HepG2 (cell line): ENCODE results near the gene FOXA3. TPM values are rescaled to one million over a fixed set of nuclear protein-coding genes. Genes with fewer than 3 reads are reported as not detected.
A peak's percentile ranks its signal among the peaks of the same experiment; 100 is the strongest.

ENCODE experiments used
- ATAC-seq: fragments of 200-7000 bp; cut with Tn5 transposase; 3 replicates; pipeline ENCODE4 v1.9.1; 2020; ENCODE audit warnings: mild to moderate bottlenecking, moderate library complexity
- BruUV-seq: library from RNA; stranded (reverse); fragments of 400-500 nt; replicated peaks from 2 replicates; lab custom pipeline; 2021; lab: Mats Ljungman, UMichigan
- CTCF ChIA-PET: fragments of 300-600 bp; formaldehyde crosslinking; extraction: SDS; loops from one replicate; lab custom pipeline; 2021; ENCODE audit warnings: low total read pairs, inconsistent platforms, low intra/inter-chr PET ratio; lab: Yijun Ruan, JAX
- POLR2A ChIA-PET: fragments of 350-600 bp; sonication (Branson Sonifier 250); formaldehyde crosslinking; loops from one replicate; lab custom pipeline; 2020; ENCODE audit warnings: antibody characterized with exemption, inconsistent platforms; lab: Yijun Ruan, JAX
- DNase-seq: peaks from one replicate; pipeline ENCODE4 v3.0.0-alpha.2; 2015; ENCODE audit warnings: low spot score
- FAIRE-seq: peaks from 3 replicates; lab custom pipeline; 2011; peaks lifted over from hg19 to GRCh38; lab: Jason Lieb, UNC
- H2AFZ ChIP-seq: one replicate; pipeline ENCODE4 v1.6.1; 2011; ENCODE audit warnings: low read length, inconsistent platforms
- H3K27ac ChIP-seq: fragments of 300-600 bp; 3 replicates; pipeline ENCODE4 v1.8.0; 2011; ENCODE audit warnings: mixed run types, mild to moderate bottlenecking, mixed read lengths, low read length, inconsistent platforms; ENCODE audit not compliant: insufficient read depth; ENCODE audit errors: extremely low read length
- H3K27me3 ChIP-seq, 2 experiments: fragments of 200-600 bp in 1 of 2; 2 replicates in 1 of 2; 3 replicates in 1 of 2; pipeline versions ENCODE4 v1.6.0 to v1.8.0; 2011; ENCODE audit warnings: low read length in 2 of 2, mild to moderate bottlenecking in 2 of 2, moderate library complexity in 2 of 2, inconsistent platforms in 1 of 2; ENCODE audit not compliant: insufficient read depth in 2 of 2, control insufficient read depth in 1 of 2
- H3K36me3 ChIP-seq, 2 experiments: fragments of 200-600 bp in 1 of 2; replicated peaks in 1 of 2; 2 replicates in 1 of 2; 3 replicates in 1 of 2; pipeline versions ENCODE4 v1.5.1 to v1.8.0; 2011; ENCODE audit warnings: low read length in 2 of 2, inconsistent platforms in 1 of 2; ENCODE audit not compliant: insufficient read depth in 2 of 2, control insufficient read depth in 1 of 2
- H3K4me1 ChIP-seq: 2 replicates; pipeline ENCODE4 v1.5.1; 2012; ENCODE audit warnings: low read length, inconsistent platforms; ENCODE audit not compliant: insufficient read depth
- H3K4me2 ChIP-seq: 2 replicates; pipeline ENCODE4 v1.6.0; 2011; ENCODE audit warnings: low read depth, low read length, inconsistent platforms
- H3K4me3 ChIP-seq, 3 experiments: fragments of 200-600 bp in 1 of 3; sonication (generic), shearing (Covaris generic) in 1 of 3; replicated peaks in 1 of 3; 2 replicates each; pipeline ENCODE4 v1.5.1; 2011 to 2016; ENCODE audit warnings: low read length in 3 of 3, inconsistent platforms in 2 of 3, low read depth in 2 of 3, mild to moderate bottlenecking in 2 of 3, control low read depth in 1 of 3, mixed read lengths in 1 of 3; ENCODE audit not compliant: insufficient read depth in 1 of 3
- H3K79me2 ChIP-seq: one replicate; pipeline ENCODE4 v1.6.1; 2011; ENCODE audit warnings: low read length, inconsistent platforms; ENCODE audit not compliant: insufficient read depth
- H3K9ac ChIP-seq: 2 replicates; pipeline ENCODE4 v1.6.0; 2011; ENCODE audit warnings: mild to moderate bottlenecking, low read depth, low read length, inconsistent platforms; ENCODE audit not compliant: insufficient read depth
- H3K9me3 ChIP-seq: 2 replicates; pipeline ENCODE4 v1.5.1; 2012; ENCODE audit warnings: mild to moderate bottlenecking, low read length
- H4K20me1 ChIP-seq: 2 replicates; pipeline ENCODE4 v1.6.0; 2011; ENCODE audit warnings: inconsistent platforms, mild to moderate bottlenecking, low read length, moderate library complexity; ENCODE audit not compliant: insufficient read depth
- BORCS8-MEF2B ChIP-seq: sonication (generic); formaldehyde crosslinking; IDR thresholded peaks from 2 replicates; pipeline ENCODE4 v1.8.0; 2022; ENCODE audit warnings: mild to moderate bottlenecking, missing genetic modification reagents
- NFATC3 ChIP-seq: sonication (generic); formaldehyde crosslinking; IDR thresholded peaks from 2 replicates; pipeline ENCODE4 v1.5.1; 2020; ENCODE audit warnings: mild to moderate bottlenecking, missing genetic modification reagents
- SP4 ChIP-seq: sonication (generic); formaldehyde crosslinking; IDR thresholded peaks from 2 replicates; pipeline ENCODE4 v1.8.1; 2023; ENCODE audit warnings: mild to moderate bottlenecking, missing genetic modification reagents
- STAG1 ChIP-seq: sonication (generic); formaldehyde crosslinking; IDR thresholded peaks from 2 replicates; pipeline ENCODE4 v1.4.0; 2020; ENCODE audit warnings: missing genetic modification reagents
- TARDBP ChIP-seq: sonication (generic); formaldehyde crosslinking; IDR thresholded peaks from 2 replicates; pipeline ENCODE4 v1.8.0; 2022; ENCODE audit warnings: mild to moderate bottlenecking, missing genetic modification reagents
- TCF12 ChIP-seq, 2 experiments: fragments of 450-650 bp in 1 of 2; sonication (generic) in 1 of 2; formaldehyde crosslinking in 1 of 2; IDR thresholded peaks; 2 replicates each; pipeline versions ENCODE4 v1.6.1 to v1.8.0; 2017 to 2022; ENCODE audit warnings: antibody characterized with exemption in 1 of 2, mild to moderate bottlenecking in 1 of 2, missing genetic modification reagents in 1 of 2, moderate library complexity in 1 of 2
- TERF1 ChIP-seq: sonication (generic); formaldehyde crosslinking; IDR thresholded peaks from 2 replicates; pipeline ENCODE4 v1.8.0; 2022; ENCODE audit warnings: mild to moderate bottlenecking, missing genetic modification reagents, moderate library complexity
- THAP7 ChIP-seq: sonication (generic); formaldehyde crosslinking; IDR thresholded peaks from 2 replicates; pipeline ENCODE4 v1.8.1; 2023; ENCODE audit warnings: mild to moderate bottlenecking, missing genetic modification reagents
- TMF1 ChIP-seq: sonication (generic); formaldehyde crosslinking; IDR thresholded peaks from 2 replicates; pipeline ENCODE4 v1.8.1; 2022; ENCODE audit warnings: low read depth, missing genetic modification reagents
- ZFP36L1 ChIP-seq: sonication (generic); formaldehyde crosslinking; IDR thresholded peaks from 2 replicates; pipeline ENCODE4 v1.8.0; 2022; ENCODE audit warnings: mild to moderate bottlenecking, missing genetic modification reagents, moderate library complexity
- ZMAT3 ChIP-seq: sonication (generic); formaldehyde crosslinking; conservative IDR thresholded peaks from 2 replicates; pipeline ENCODE4 v1.7.0; 2021; ENCODE audit warnings: missing genetic modification reagents
- ZNF143 ChIP-seq: sonication (generic); formaldehyde crosslinking; IDR thresholded peaks from 2 replicates; pipeline ENCODE4 v1.4.0; 2020; ENCODE audit warnings: missing genetic modification reagents
- ZNF441 ChIP-seq: sonication (generic); formaldehyde crosslinking; IDR thresholded peaks from 2 replicates; pipeline ENCODE4 v1.7.0; 2021; ENCODE audit warnings: missing genetic modification reagents, borderline replicate concordance
- ZNF841 ChIP-seq: sonication (generic); formaldehyde crosslinking; IDR thresholded peaks from 2 replicates; pipeline ENCODE4 v1.8.1; 2023; ENCODE audit warnings: missing genetic modification reagents, borderline replicate concordance
- WGBS: methylation state at CpG from one replicate; pipeline ENCODE4 v1.1.6; 2017; ENCODE audit warnings: low lambda C conversion rate; 5-methylcytosine and 5-hydroxymethylcytosine counted together
- in situ Hi-C: cut with HindIII; loops from 2 replicates; pipeline ENCODE4 v1.10.0; 2017; ENCODE audit warnings: low pct_unique_long_range_greater_than_20kb; ENCODE audit not compliant: extremely low pct_ligation_motif_present
- intact Hi-C: fragments of 100-400 bp; cut with micrococcal nuclease; formaldehyde crosslinking; loops from one replicate; pipeline ENCODE4 v1.10.0; 2022; ENCODE audit not compliant: unreplicated experiment
- polyA plus RNA-seq, 8 experiments: library from polyadenylated mRNA; depleted of rRNA in 3 of 8; stranded (reverse) in 7 of 8; unstranded in 1 of 8; fragments of >200 nt; fragmentation: Illumina TruSeq in 4 of 8; extraction: Trizol in 4 of 8; gene quantifications; 2 replicates each; pipeline versions ENCODE4 v1.2.1 to v1.2.3, GENCODE V29; 2011 to 2016; ENCODE audit warnings: low read depth in 4 of 8, missing spikeins in 1 of 8, mixed read lengths in 1 of 8; ENCODE audit not compliant: insufficient read depth in 1 of 8
- total RNA-seq, 5 experiments: library from RNA; depleted of rRNA; stranded (reverse); fragments of >200 nt; fragmentation: Illumina TruSeq; extraction: Trizol; gene quantifications; 2 replicates each; pipeline ENCODE4 v1.2.3, GENCODE V29; 2016; ENCODE audit warnings: low read depth in 1 of 5
- TF ChIP-seq, protein P1 (sequence below): sonication (generic); formaldehyde crosslinking; IDR thresholded peaks from 2 replicates; pipeline ENCODE4 v1.4.0; 2020; ENCODE audit warnings: missing genetic modification reagents

The FOXA3 gene
- total and polyA plus RNA-seq, 2 of the 13 experiments (the other 11 are each of a cell fraction or from before 2014, with no cell fraction given): 29.8 to 47.6 TPM

GRCh38 chr19:45902651-45903625 is 38.8 kb downstream of the FOXA3 start:
- H3K27me3 ChIP-seq: peaks cover 0 to 3% of the 10 kb centered on the region in 2 experiments; a peak in 2 of 5 replicates
- 28% methylated on average over 18 of the region's 73 CpGs for WGBS
- POLR2A ChIA-PET: interaction anchor here (0.7 to 3.4 kb wide), 16 partner anchors 8 to 173 kb away, joined by 3 to 24 read pairs (median 4); partner anchors contain the start of genes CCDC61, FOXA3, IRF2BP1 and SIX5
- no TSS peak for BruUV-seq
- CTCF ChIA-PET: interaction anchor here (1.6 kb wide), 1 partner anchor 19 kb away, joined by 4 read pairs; no protein-coding TSS in a partner anchor
- peak overlapping the region; percentile 50 to 83 (median 66) for H3K4me3 ChIP-seq
- no peaks in the 10 kb centered on the region for H4K20me1 ChIP-seq
- DNase-seq (peak; percentile 94), ATAC-seq (peak; percentile 85), FAIRE-seq (peak; percentile 92)
- peak overlapping the region; percentile 79 for H3K9ac ChIP-seq
- intact Hi-C loops (no loop called here), in situ Hi-C loops (loop anchor here (10.0 kb wide), 1 partner anchor 172 kb away; no protein-coding TSS in a partner anchor)
- H3K4me1 ChIP-seq: peaks cover 40% of the 10 kb centered on the region
- peaks cover 1 to 13% of the 10 kb centered on the region in 2 experiments; a peak in 3 of 5 replicates for H3K36me3 ChIP-seq
- H3K79me2 ChIP-seq: peaks cover 17% of the 10 kb centered on the region
- peak overlapping the region; percentile 91 for H3K4me2 ChIP-seq
- no peak overlapping the region for H2AFZ ChIP-seq
- peak overlapping the region; percentile 42 for H3K27ac ChIP-seq
- no peaks in the 10 kb centered on the region for H3K9me3 ChIP-seq
- TF ChIP-seq ZNF143 (CRISPR knock-in tag): peak; percentile 57
- no peak for TF ChIP-seq ZNF441 (CRISPR knock-in tag)
- TF ChIP-seq TCF12 (IDR thresholded peaks at IDR 0.05): no peak
- no peak for TF ChIP-seq TCF12 (CRISPR knock-in tag; IDR thresholded peaks at IDR 0.05)
- TF ChIP-seq ZFP36L1 (CRISPR knock-in tag): no peak
- TF ChIP-seq THAP7 (CRISPR knock-in tag): no peak
- TF ChIP-seq, protein P1, sequence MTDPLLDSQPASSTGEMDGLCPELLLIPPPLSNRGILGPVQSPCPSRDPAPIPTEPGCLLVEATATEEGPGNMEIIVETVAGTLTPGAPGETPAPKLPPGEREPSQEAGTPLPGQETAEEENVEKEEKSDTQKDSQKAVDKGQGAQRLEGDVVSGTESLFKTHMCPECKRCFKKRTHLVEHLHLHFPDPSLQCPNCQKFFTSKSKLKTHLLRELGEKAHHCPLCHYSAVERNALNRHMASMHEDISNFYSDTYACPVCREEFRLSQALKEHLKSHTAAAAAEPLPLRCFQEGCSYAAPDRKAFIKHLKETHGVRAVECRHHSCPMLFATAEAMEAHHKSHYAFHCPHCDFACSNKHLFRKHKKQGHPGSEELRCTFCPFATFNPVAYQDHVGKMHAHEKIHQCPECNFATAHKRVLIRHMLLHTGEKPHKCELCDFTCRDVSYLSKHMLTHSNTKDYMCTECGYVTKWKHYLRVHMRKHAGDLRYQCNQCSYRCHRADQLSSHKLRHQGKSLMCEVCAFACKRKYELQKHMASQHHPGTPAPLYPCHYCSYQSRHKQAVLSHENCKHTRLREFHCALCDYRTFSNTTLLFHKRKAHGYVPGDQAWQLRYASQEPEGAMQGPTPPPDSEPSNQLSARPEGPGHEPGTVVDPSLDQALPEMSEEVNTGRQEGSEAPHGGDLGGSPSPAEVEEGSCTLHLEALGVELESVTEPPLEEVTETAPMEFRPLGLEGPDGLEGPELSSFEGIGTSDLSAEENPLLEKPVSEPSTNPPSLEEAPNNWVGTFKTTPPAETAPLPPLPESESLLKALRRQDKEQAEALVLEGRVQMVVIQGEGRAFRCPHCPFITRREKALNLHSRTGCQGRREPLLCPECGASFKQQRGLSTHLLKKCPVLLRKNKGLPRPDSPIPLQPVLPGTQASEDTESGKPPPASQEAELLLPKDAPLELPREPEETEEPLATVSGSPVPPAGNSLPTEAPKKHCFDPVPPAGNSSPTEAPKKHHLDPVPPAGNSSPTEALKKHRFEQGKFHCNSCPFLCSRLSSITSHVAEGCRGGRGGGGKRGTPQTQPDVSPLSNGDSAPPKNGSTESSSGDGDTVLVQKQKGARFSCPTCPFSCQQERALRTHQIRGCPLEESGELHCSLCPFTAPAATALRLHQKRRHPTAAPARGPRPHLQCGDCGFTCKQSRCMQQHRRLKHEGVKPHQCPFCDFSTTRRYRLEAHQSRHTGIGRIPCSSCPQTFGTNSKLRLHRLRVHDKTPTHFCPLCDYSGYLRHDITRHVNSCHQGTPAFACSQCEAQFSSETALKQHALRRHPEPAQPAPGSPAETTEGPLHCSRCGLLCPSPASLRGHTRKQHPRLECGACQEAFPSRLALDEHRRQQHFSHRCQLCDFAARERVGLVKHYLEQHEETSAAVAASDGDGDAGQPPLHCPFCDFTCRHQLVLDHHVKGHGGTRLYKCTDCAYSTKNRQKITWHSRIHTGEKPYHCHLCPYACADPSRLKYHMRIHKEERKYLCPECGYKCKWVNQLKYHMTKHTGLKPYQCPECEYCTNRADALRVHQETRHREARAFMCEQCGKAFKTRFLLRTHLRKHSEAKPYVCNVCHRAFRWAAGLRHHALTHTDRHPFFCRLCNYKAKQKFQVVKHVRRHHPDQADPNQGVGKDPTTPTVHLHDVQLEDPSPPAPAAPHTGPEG (CRISPR knock-in tag): 0 out of 2 replicates have a peak, but pooled peaks have one; percentile 41
- TF ChIP-seq ZMAT3 (CRISPR knock-in tag): no peak
- no peak for TF ChIP-seq ZNF841 (CRISPR knock-in tag)
- TF ChIP-seq NFATC3: 0 out of 2 replicates have a peak, but pooled peaks have one; percentile 43
- TF ChIP-seq BORCS8-MEF2B (CRISPR knock-in tag): no peak
- TF ChIP-seq TMF1 (CRISPR knock-in tag): no peak
- TF ChIP-seq TERF1: no peak
- TF ChIP-seq STAG1: no peak
- no peak for TF ChIP-seq SP4 (CRISPR knock-in tag)
- TF ChIP-seq TARDBP (CRISPR knock-in tag): no peak
